Choroid plexus epithelial cell (primary cell): ENCODE data around the gene RAB1B.
A peak's percentile ranks its signal among the peaks of the same experiment; 100 is the strongest.

Experiments used
- DNase-seq: peaks from one replicate; pipeline ENCODE4 v3.0.0-alpha.2; 2010; ENCODE audit warnings: low read depth
- H3K4me3 ChIP-seq: 2 replicates; pipeline ENCODE4 v1.5.1; 2011; ENCODE audit warnings: low read depth, mild to moderate bottlenecking, control low read depth, low read length, moderate library complexity
- TF ChIP-seq, protein P1 (sequence below): conservative IDR thresholded peaks from 2 replicates; pipeline ENCODE4 v1.5.1; 2011; ENCODE audit warnings: low read depth, mild to moderate bottlenecking, control low read depth, inconsistent platforms, low read length, moderate library complexity

Gene RAB1B

DNA sequence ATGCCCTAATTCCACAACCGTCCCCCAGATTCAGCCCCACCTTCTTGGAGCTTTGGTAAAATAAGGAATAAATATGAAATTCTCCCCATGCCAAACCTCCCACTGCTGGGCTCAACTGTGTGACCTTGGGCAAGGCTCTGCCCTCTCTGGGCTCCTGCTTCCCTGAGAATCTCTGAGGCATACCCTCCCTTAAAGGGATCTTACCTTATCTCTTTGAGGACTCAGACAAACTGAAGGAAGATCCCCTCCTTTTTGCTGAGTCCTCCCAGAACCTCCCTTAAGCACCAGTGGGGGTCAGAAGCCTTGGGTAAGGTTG, 45.7 kb downstream of the RAB1B start:
- TF ChIP-seq, protein P1, sequence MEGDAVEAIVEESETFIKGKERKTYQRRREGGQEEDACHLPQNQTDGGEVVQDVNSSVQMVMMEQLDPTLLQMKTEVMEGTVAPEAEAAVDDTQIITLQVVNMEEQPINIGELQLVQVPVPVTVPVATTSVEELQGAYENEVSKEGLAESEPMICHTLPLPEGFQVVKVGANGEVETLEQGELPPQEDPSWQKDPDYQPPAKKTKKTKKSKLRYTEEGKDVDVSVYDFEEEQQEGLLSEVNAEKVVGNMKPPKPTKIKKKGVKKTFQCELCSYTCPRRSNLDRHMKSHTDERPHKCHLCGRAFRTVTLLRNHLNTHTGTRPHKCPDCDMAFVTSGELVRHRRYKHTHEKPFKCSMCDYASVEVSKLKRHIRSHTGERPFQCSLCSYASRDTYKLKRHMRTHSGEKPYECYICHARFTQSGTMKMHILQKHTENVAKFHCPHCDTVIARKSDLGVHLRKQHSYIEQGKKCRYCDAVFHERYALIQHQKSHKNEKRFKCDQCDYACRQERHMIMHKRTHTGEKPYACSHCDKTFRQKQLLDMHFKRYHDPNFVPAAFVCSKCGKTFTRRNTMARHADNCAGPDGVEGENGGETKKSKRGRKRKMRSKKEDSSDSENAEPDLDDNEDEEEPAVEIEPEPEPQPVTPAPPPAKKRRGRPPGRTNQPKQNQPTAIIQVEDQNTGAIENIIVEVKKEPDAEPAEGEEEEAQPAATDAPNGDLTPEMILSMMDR = no peak
- peak overlapping the region; percentile 74 for H3K4me3 ChIP-seq
- no peak for DNase-seq

GRCh38 chr11:66314561-66315497, 46.4 kb downstream of the RAB1B start:
- no peak for DNase-seq
- H3K4me3 ChIP-seq = peak overlapping the region; percentile 74
- TF ChIP-seq, protein P1 = no peak

DNA sequence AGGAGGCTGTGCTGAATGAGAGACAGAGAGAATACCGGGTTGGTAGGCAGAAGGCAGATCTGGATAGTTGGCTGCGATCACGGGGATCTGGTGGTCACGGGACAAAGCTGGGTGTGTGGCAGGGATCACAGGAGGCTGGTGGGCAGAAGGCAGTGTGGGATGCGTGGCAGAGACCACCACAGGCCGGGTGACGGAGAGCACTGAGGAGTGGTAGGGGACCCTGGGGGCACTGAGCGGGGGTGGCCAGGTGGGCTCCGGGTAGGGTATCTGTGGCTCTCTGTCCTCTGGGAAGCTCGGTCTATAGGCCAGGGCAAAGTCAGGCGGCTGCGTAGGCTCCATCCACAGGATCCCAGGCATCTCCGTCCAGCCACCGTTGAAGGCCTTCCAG, 47.1 kb downstream of the RAB1B start:
- no peak for DNase-seq
- peak overlapping the region; percentile 74 for H3K4me3 ChIP-seq
- TF ChIP-seq, protein P1 = no peak

GRCh38 chr11:66315921-66316811, 47.7 kb downstream of the RAB1B start:
- TF ChIP-seq, protein P1 = no peak
- H3K4me3 ChIP-seq = peak overlapping the region; percentile 74
- no peak for DNase-seq

- TF ChIP-seq, protein P1 = no peak
- peak; percentile 86 for DNase-seq
- peak within 1 kb of the TSS; percentile 74 for H3K4me3 ChIP-seq
Measured at GRCh38 chr11:66316849-66317251, 48.4 kb downstream of the RAB1B start, which contains the start of gene CD248. TSS of gene CD248 (minus strand) at chr11:66317044. CDS start at chr11:66317027, 17 bp downstream.

- TF ChIP-seq, protein P1 = no peak
- peak; percentile 66 for DNase-seq
- H3K4me3 ChIP-seq = peak overlapping the region; percentile 74
Measured at GRCh38 chr11:66317322-66317722, 48.9 kb downstream of the RAB1B start.
